Measurements from ENCODE around the gene BRIP1.

Gene BRIP1

DNA sequence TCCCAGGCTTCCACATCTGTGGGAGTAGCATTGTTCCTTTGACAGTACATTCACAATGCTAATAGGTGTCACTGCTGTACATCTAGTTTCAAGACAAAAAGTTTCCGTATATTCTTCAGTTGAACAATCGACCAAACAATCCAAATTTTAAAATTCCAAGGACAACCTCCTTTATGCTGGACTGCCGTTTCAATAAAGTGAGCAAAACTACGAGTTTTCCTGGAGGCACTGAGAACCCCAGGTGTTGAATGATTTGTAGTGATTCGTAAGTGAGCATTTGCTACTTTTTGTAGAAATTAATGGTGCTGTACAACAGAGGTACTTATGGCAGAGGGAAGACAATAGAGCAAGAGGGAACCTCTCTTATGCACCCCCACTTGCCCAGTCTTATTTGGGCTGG is 201.1 kb downstream of the BRIP1 start:
- DNase-seq (ENCODE audit: low spot score) = no peak

DNA sequence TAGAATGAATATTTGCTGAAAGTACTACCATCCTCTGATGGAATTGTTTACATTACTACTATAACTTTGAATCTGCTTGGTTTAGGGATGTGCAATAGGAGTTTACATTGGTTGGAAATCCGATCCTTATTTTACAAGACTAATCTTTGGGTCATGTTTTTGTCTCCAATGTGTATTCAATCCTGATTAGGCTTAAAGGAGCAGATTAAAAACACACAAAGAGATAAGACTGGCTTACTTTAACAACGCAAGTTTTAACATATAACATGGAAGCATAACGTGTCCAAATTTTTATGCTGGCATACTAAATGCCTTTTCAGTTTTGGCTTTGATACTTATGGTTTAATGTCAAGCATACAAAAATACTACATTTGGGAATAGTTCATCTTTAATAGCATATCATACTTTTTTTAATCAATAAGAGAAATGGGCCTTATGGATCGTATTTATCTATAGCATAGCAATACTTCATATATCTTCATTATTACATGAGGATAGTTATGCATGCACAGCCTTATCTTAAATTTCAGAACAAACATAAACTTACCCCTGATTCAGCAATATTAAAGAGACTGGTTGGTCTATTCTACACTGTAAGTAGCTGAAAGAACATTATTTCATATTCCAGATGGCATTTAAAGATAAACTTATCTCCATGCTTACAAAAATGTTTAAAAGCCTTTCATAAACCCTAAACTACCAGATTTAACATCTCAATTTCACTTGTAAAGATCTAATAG is 202.4 kb downstream of the BRIP1 start:
- no peak for DNase-seq (ENCODE audit: low spot score)

DNA sequence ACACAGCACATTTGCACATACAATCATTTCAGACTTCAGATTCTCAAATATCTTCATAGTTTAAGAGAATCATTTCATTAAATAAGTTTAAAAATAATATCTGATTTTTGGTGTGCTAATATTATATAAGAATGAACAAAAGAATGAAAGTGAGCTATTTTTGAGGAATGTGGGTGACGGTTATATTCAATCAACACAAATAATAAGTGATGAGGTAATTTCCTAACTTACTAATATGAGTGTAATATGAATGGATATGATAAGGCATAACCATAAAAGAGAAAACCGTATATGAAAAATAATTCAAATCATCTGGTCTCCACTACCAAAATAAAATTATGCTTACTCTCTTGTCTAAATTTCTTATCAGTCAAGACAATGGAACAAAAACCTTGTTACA is 203.9 kb downstream of the BRIP1 start:
- no peak for DNase-seq (ENCODE audit: low spot score)

GRCh38 chr17:61658183-61658582 is 205.1 kb downstream of the BRIP1 start:
- DNase-seq (ENCODE audit: low spot score) = no peak

DNA sequence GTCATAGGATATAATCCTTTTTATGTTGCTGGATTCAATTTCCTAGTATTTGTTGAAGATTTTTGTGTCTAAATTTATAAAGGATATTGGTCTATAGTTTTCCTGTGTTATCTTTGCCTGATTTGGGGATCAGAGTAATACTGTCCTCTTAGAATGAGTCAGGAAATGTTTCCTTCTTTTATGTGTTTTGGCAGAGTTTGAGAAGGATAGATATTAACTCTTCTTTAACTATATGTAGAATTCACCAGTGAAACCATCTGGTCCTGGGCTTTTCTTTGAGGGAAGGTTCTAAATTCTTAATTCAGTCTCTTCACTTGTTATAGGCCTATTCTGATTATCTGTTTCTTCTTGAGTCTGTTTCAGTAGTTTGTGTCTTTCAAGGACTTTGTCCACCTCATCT is 206.0 kb downstream of the BRIP1 start:
- no peak for DNase-seq (ENCODE audit: low spot score)

DNA sequence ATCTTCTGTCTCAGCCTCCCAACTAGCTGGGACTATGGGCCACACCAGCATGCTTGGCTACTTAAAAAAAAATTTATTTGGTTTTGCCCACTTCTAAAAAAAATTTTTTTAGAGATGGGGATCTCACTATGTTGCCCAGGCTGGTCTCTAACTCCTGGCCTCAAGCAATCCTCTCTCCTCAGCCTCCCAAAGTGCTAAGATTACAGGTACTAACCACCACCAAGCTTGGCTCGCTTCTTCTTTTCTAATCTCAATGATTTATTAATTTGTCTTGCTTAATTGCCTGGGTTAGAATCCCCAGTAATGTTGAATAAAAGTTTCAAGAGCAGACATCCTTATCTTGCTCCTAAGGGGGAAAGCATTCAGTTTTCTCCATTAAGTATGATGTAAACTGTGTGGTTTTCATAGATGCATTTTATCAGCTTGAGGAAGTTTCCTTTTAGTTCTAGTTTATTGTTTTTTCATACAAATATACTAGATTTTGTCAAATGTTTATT is 206.6 kb downstream of the BRIP1 start:
- no peak for DNase-seq (ENCODE audit: low spot score)

DNA sequence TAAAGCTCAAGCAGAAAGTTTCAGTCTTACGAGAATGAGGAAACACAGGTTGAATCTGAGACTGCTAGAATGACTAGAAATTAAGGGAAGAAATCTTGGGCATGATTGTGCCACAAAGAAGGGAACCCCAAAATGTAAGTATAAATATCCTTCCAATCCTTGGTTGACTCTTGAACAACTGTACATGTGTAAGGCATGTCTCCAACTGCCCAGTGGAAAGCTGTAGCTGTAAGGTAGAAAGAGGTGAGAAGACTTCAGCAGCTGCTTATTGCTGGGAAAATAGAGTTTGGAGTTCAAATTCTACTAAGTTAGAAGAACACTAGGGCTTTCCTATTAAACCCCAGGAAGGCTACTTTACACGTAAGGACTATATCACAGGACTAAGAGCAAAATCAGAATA is 212.6 kb downstream of the BRIP1 start:
- DNase-seq (ENCODE audit: low spot score) = no peak

- no peak for DNase-seq (ENCODE audit: low spot score)
Observed at GRCh38 chr17:61648587-61648986, 214.7 kb downstream of the BRIP1 start.

GRCh38 chr17:61647047-61647446 is 216.3 kb downstream of the BRIP1 start:
- DNase-seq (ENCODE audit: low spot score) = peak; percentile 42

DNA sequence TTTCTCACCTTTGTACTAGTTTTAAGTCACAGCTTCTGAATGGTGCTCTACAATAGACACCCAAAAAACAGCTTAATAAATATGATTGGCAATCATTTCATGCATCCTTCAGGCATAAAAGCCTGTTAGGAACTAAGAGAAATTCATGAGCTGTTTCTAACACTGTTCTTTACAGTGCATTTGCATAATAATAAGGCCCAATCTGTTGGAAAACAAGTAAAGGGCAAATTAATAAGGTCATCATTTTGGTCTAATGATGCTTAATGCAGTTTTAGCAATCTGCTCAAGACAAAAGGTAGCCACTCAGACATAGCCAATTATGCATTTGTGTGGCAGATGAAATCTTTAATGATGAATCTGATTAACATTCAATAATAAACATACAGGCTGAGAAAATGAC is 216.8 kb downstream of the BRIP1 start:
- no peak for DNase-seq (ENCODE audit: low spot score)

DNA sequence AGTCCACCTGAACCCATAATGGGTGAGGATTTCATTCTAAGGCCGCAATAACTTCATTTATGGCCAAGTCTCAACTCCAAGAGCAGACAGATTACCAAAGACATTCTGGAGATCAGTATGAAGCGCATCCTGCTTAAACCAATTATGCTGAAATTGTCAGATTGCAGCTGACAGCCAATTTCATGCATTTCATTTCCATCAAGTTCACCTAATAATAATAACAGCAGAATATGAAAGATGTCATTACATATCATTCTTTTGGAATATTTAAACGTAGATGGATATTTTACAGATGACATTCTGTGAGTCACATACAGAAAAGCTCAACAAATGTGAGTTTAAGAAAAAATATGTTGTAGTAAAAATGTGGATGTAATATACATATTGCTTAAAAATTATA is 217.4 kb downstream of the BRIP1 start:
- no peak for DNase-seq (ENCODE audit: low spot score)

GRCh38 chr17:61644800-61645774 is 218.2 kb downstream of the BRIP1 start:
- no peak for DNase-seq (ENCODE audit: low spot score)

GRCh38 chr17:61642768-61643167 is 220.6 kb downstream of the BRIP1 start:
- DNase-seq (ENCODE audit: low spot score) = no peak

GRCh38 chr17:61641715-61642114 is 221.6 kb downstream of the BRIP1 start:
- no peak for DNase-seq (ENCODE audit: low spot score)

DNA sequence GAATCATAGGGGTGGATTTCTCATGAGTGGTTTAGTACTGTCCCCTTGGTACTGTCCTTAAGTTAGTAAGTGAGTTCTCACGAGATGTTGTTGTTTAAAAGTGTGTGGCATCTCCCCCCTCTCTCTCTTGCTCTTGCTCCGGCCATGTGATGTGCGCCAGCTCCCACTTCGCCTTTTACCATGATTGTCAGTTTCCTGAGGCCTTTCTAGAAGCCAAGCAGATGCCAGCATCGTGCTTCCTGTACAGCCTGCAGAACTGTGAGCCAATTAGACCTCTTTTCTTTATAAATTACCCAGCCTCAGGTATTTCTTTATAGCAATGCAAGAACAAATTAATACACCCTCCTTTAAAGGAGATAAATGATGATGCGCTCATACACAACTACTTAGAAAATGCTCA is 222.2 kb downstream of the BRIP1 start:
- DNase-seq (ENCODE audit: low spot score) = no peak

- no peak for DNase-seq (ENCODE audit: low spot score)
Observed at GRCh38 chr17:61639818-61640217, 223.5 kb downstream of the BRIP1 start.

GRCh38 chr17:61638087-61638486 is 225.2 kb downstream of the BRIP1 start:
- DNase-seq (ENCODE audit: low spot score) = no peak

- DNase-seq (ENCODE audit: low spot score) = peak; percentile 31
Observed at GRCh38 chr17:61635913-61636432, 227.4 kb downstream of the BRIP1 start.

GRCh38 chr17:61634942-61635538 is 228.3 kb downstream of the BRIP1 start:
- DNase-seq (ENCODE audit: low spot score) = no peak

- no peak for DNase-seq (ENCODE audit: low spot score)
Observed at GRCh38 chr17:61634011-61634539, 229.3 kb downstream of the BRIP1 start.

DNA sequence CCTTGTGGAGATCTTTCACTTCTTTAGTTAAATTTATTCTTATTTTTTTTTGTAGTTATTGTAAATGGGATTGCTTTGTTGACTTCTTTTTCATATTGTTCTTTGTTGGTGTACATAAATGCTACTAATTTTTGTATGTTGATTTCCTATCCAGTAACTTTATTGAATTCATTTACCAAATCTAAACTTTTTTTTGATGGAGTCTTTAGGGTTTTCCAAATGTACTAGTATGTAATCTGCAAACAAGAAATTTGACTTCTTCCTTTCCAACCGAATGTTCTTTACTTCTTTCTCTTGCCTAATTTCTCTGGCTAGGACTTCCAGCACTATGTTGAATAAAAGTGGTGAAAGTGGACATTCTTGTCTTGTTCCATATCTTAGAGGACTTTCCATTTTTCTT is 230.5 kb downstream of the BRIP1 start:
- no peak for DNase-seq (ENCODE audit: low spot score)

- DNase-seq (ENCODE audit: low spot score) = no peak
Observed at GRCh38 chr17:61631800-61632199, 231.5 kb downstream of the BRIP1 start.

Data from AG08395 (cell line).